GM10248 (cell line): ENCODE results near the gene LRSAM1.

Experiments
- CTCF ChIA-PET: fragments of 300-600 bp; sonication (Branson Sonifier 250); formaldehyde crosslinking; extraction: SDS; loops from one replicate; lab custom pipeline; 2021; ENCODE audit warnings: antibody characterized with exemption; lab: Yijun Ruan, JAX
- POLR2A ChIA-PET: fragments of 350-650 bp; sonication (Branson Sonifier 250); formaldehyde crosslinking; extraction: SDS; loops from one replicate; lab custom pipeline; 2020; ENCODE audit warnings: antibody characterized with exemption; lab: Yijun Ruan, JAX
- DNase-seq: peaks from one replicate; pipeline ENCODE4 v3.0.0; 2012; ENCODE audit errors: extremely low spot score
- CTCF ChIP-seq: IDR thresholded peaks from 2 replicates; pipeline ENCODE4 v1.5.1; 2012; ENCODE audit warnings: mild to moderate bottlenecking, low read depth; ENCODE audit errors: extremely low read depth, missing control alignments, control extremely low read depth

Gene LRSAM1

GRCh38 chr9:127537014-127537413 is 85.7 kb downstream of the LRSAM1 start:
- DNase-seq, result no peak
- no peak for TF ChIP-seq CTCF
- ChIA-PET POLR2A (no interaction called here), CTCF (interaction anchor here (1.0 to 1.9 kb wide), 3 partner anchors 8 to 34 kb away, joined by 3 to 9 read pairs (median 3); no protein-coding TSS in a partner anchor)

GRCh38 chr9:127537792-127538191 is 86.5 kb downstream of the LRSAM1 start:
- CTCF ChIA-PET, result interaction anchor here (1.5 to 1.9 kb wide), 2 partner anchors 9 to 34 kb away, joined by 3 to 9 read pairs; no protein-coding TSS in a partner anchor
- no peak for DNase-seq
- POLR2A ChIA-PET, result no interaction called here
- no peak for TF ChIP-seq CTCF

- no peak for TF ChIP-seq CTCF
- no peak for DNase-seq
- POLR2A ChIA-PET, result no interaction called here
- CTCF ChIA-PET, result no interaction called here
These were observed 87.5 kb downstream of the LRSAM1 start for GRCh38 chr9:127538849-127539258.

- POLR2A ChIA-PET, result no interaction called here
- no peak for TF ChIP-seq CTCF
- no peak for DNase-seq
- CTCF ChIA-PET, result no interaction called here
These were observed 88.1 kb downstream of the LRSAM1 start for GRCh38 chr9:127539259-127539981.

- CTCF ChIA-PET, result interaction anchor here (1.7 kb wide), 1 partner anchor 11 kb away, joined by 5 read pairs; no protein-coding TSS in a partner anchor
These were observed 88.8 kb downstream of the LRSAM1 start for GRCh38 chr9:127539982-127540663.

GRCh38 chr9:127540664-127541041 is 89.3 kb downstream of the LRSAM1 start:
- DNase-seq, result no peak
- CTCF ChIA-PET, result interaction anchor here (1.7 kb wide), 1 partner anchor 12 kb away, joined by 5 read pairs; no protein-coding TSS in a partner anchor
- no peak for TF ChIP-seq CTCF
- POLR2A ChIA-PET, result no interaction called here

More at GRCh38 chr9:127539982-127540663, 88.8 kb downstream of the LRSAM1 start:
- TF ChIP-seq CTCF, result no peak
- DNase-seq, result no peak
- POLR2A ChIA-PET, result no interaction called here
